ENCODE measurements around the gene SYNPO2L. TPM values are rescaled to one million over a fixed set of nuclear protein-coding genes. Genes with fewer than 3 reads are reported as not detected.
"Not testable (repeated sequence)": the region's sequence is repeated elsewhere in the genome, so short reads cannot be mapped to it uniquely, and the experiment has no call there.

The SYNPO2L gene
- total RNA-seq, 2 experiments from 2014 or later: not detected

DNA sequence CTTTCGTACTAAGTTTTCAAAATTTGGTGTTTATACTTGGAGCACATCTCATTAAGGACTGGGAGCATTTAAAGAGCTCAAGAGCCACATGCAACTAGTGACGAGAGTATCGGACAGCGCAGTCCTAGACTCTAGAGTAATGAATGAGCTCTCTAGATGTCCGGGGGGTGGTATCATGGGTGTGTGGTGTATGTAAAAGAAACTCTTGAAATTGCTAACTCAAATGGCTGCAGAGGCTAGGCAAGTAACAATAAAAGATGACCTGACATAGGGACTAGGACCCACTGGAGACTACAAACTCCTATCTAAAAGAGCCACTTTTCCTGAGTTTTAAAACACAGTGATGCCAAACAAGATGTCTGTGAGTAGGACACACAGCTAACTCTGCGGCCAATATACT lies 28.5 kb downstream of the SYNPO2L start:
- CTCF ChIA-PET: interaction anchor here (1.4 kb wide), 1 partner anchor 16 kb away, joined by 4 read pairs; no protein-coding TSS in a partner anchor
- POLR2A ChIA-PET: interaction anchor here (0.6 kb wide), 1 partner anchor 119 kb away, joined by 3 read pairs; no protein-coding TSS in a partner anchor

GRCh38 chr10:73625884-73626752 lies 29.7 kb downstream of the SYNPO2L start:
- ChIA-PET CTCF (interaction anchor here (1.3 to 2.8 kb wide), 2 partner anchors 18 to 97 kb away, joined by 3 to 9 read pairs; no protein-coding TSS in a partner anchor), POLR2A (interaction anchor here (0.5 to 1.4 kb wide), 2 partner anchors 131 to 531 kb away, joined by 5 to 9 read pairs; partner anchors contain the start of gene PPP3CB)

GRCh38 chr10:73625004-73625883 lies 30.6 kb downstream of the SYNPO2L start:
- ChIA-PET CTCF (interaction anchor here (1.3 to 2.8 kb wide), 2 partner anchors 19 to 96 kb away, joined by 3 to 9 read pairs; no protein-coding TSS in a partner anchor), POLR2A (interaction anchor here (0.5 to 1.4 kb wide), 3 partner anchors 130 to 555 kb away, joined by 5 to 9 read pairs (median 7); partner anchors contain the start of gene PPP3CB)

- CTCF ChIA-PET: interaction anchor here (0.6 kb wide), 1 partner anchor 947 kb away, joined by 5 read pairs; no protein-coding TSS in a partner anchor
- POLR2A ChIA-PET: no interaction called here
Measured at GRCh38 chr10:73623056-73623455, 32.8 kb downstream of the SYNPO2L start.

GRCh38 chr10:73620974-73621373 lies 34.9 kb downstream of the SYNPO2L start:
- CTCF ChIA-PET: interaction anchor here (0.7 kb wide), 1 partner anchor 491 kb away, joined by 3 read pairs; no protein-coding TSS in a partner anchor
- POLR2A ChIA-PET: not testable (repeated sequence)

DNA sequence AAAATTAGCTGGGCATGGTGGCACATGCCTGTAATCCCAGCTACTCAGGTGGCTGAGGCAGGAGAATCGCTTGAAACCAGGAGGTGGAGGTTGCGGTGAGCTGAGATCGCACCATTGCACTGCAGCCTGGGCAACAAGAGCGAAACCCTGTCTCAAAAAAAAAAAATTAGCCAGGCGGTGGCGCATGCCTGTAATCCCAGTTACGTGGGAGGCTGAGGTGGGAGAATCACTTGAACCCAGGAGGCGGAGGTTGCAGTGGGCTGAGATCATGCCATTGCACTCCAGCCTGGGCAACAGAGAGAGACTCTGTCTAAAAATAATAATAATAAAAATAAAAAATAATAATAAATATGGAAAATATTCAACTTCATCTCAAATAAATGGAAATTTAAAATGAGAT lies 38.7 kb downstream of the SYNPO2L start:
- POLR2A ChIA-PET, CTCF ChIA-PET: not testable (repeated sequence)

DNA sequence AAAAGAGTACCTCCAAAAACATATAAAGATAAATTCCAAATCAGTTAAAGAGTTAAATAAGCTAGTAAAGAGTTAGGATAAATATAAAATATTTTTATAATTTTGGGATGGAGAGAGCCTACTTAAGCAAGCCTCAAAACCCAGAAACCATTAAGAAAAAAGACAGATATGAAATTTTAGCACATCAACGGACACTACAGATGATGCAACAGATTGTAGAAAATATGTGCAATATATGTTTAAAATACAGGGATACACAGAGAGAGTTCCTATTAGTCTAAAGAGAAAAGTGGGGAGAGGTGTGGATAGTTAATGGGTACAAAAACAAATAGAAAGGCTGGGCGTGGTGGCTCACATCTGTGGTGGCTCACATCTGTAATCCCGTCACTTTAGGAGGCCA lies 41.1 kb downstream of the SYNPO2L start:
- CTCF ChIA-PET: no interaction called here
- POLR2A ChIA-PET: no interaction called here

- CTCF ChIA-PET: interaction anchor here (1.1 kb wide), 1 partner anchor 35 kb away, joined by 3 read pairs; no protein-coding TSS in a partner anchor
- POLR2A ChIA-PET: no interaction called here
Measured at GRCh38 chr10:73609116-73609515, 46.7 kb downstream of the SYNPO2L start.

DNA sequence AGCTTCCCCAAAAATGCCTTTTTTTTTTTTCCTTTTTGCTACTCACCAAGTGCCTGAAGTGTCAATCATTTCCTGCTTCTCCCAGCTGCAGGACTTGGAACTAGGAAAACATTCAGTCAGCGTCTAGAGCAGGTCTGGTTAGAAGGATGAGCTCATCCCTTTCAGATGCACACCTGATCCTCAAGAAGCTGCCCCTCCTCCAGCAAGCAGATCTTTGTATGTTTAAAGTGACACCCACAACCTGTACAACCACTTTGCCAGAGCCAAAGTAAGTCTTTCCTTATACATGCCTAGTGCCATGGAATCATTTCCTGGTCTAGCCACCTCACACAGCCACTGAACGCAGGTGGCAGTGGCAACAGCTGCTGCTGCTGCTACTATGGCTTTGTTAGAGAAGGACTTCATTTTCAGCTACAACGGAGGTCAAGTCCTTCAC lies 54.3 kb downstream of the SYNPO2L start:
- ChIA-PET CTCF (no interaction called here), POLR2A (no interaction called here)

- ChIA-PET CTCF (no interaction called here), POLR2A (no interaction called here)
Measured at GRCh38 chr10:73597346-73597745, 58.5 kb downstream of the SYNPO2L start.

Other genes with a start within 250 kb of the SYNPO2L start
- gene ANXA7, start 242.0 kb downstream of the SYNPO2L start, total RNA-seq: 100 to 1,000 TPM; 138 to 140 TPM
- gene MSS51, start 222.5 kb downstream of the SYNPO2L start, total RNA-seq: 1 to 10 TPM; 1.5 TPM
- gene PPP3CB, start 160.0 kb downstream of the SYNPO2L start, total RNA-seq: 10 to 100 TPM; 39.1 to 41.4 TPM
- 10 to 100 TPM; 11.6 to 14.0 TPM for gene USP54, start 64.7 kb downstream of the SYNPO2L start, total RNA-seq
- gene MYOZ1, start 14.6 kb downstream of the SYNPO2L start, total RNA-seq: not detected
- 1 to 10 TPM; 7.5 to 8.6 TPM for gene AGAP5, start 42.1 kb upstream of the SYNPO2L start, total RNA-seq
- 10 to 100 TPM; 89.0 to 89.9 TPM for gene SEC24C, start 88.3 kb upstream of the SYNPO2L start, total RNA-seq
- 10 to 100 TPM; 34.9 to 36.2 TPM for gene CHCHD1, start 126.0 kb upstream of the SYNPO2L start, total RNA-seq
- gene ZSWIM8, start 129.6 kb upstream of the SYNPO2L start, total RNA-seq: 10 to 100 TPM; 45.9 to 50.5 TPM
- 10 to 100 TPM; 38.5 to 41.6 TPM for gene NDST2, start 155.6 kb upstream of the SYNPO2L start, total RNA-seq
- gene CAMK2G, start 218.5 kb upstream of the SYNPO2L start, total RNA-seq: 10 to 100 TPM; 15.8 to 16.2 TPM